ENCODE results near the gene TMPRSS5. TPM values are rescaled to one million over a fixed set of nuclear protein-coding genes. Genes with fewer than 3 reads are reported as not detected.
A peak's percentile ranks its signal among the peaks of the same experiment; 100 is the strongest.

TMPRSS5 gene
- total RNA-seq, 1 donor from 2014 or later = not detected

DNA sequence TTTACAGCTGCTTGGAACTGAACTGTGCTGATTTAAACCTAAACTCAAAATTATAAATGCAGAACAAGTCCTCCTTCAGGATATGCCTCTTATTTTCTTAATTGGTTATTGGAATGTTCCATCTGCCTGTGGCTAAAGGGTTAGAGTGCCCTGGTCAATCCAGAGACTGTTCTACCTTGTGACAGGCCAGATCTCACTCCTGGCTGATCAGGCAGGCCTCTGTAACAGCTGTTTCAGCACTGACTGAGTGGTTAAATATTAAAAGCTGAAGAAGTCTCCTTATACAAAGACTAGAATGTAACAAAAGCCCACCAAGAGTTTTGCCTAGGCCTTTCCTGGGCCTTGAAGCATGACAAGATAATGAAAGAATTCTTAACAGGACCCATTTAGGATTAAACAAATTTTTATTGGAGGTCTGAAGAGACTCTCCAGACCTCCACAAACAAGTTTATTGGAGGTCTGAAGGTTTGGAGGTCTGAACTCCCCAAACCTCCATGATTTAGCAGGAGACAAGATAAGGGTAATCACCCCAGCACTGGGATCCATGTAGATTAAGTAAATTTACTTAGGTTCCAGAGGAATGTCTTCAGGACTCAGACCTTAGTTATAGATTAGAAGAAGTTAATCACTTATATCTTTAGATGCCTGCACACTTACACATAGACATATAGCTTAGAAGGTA is 35.8 kb downstream of the TMPRSS5 start:
- peak; percentile 67 for DNase-seq (ENCODE audit: low spot score)

DNA sequence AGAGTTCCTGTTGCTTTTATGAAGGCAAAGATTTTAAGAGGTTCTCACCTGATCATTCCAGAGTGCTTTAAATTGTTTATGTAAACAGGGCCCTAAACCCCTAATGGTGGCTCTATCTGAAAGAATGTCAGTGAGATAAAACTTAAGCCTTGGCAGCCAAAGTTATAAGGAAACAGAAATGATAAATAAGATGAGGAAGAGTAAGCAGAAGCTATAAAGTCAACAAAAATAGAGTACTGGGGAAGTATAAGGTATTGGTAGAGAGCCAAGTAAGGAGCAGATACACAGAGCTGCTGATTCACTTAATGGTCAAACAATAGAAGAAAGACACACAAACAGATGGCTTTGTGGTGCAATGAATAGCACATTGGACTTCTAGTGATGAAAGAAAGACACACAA is 37.9 kb downstream of the TMPRSS5 start:
- DNase-seq (ENCODE audit: low spot score) = no peak

DNA sequence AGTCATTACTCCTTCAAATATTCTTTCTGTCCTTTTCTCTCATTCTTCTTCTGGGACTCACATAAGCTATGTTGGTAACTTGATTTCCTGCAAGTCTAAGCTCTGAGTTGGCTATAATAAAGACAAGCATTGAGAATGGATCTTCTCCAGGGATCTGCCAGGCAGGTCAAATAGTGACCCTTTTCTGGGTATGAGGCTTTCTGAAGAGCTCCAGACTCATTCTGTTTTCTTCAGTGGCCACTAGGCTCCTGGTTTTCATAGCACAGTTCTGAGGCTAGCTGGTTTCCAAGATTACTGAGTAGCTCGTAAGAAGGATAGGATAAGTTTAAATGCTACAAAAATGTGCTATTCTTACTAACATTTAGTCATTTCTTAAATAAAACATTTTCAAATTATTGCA is 38.3 kb downstream of the TMPRSS5 start:
- DNase-seq (ENCODE audit: low spot score) = no peak

DNA sequence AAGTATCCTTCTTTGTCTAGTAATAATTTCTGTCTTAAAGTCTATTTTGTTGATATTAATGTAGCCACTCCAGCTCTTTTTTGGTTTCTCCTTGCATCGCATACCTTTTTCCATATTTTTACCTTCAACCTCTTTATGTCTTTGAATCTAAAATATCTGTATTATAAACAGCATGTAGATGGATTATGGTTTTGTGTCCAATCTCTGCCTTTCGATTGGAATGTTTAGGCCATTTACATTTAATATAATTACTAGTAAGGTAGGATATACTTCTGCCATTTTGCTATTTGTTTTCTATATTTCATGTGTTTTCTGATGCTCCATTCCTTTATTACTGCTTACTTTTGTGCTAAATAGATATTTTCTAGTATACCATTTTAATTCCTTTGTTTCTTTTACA is 39.5 kb downstream of the TMPRSS5 start:
- DNase-seq (ENCODE audit: low spot score) = no peak

DNA sequence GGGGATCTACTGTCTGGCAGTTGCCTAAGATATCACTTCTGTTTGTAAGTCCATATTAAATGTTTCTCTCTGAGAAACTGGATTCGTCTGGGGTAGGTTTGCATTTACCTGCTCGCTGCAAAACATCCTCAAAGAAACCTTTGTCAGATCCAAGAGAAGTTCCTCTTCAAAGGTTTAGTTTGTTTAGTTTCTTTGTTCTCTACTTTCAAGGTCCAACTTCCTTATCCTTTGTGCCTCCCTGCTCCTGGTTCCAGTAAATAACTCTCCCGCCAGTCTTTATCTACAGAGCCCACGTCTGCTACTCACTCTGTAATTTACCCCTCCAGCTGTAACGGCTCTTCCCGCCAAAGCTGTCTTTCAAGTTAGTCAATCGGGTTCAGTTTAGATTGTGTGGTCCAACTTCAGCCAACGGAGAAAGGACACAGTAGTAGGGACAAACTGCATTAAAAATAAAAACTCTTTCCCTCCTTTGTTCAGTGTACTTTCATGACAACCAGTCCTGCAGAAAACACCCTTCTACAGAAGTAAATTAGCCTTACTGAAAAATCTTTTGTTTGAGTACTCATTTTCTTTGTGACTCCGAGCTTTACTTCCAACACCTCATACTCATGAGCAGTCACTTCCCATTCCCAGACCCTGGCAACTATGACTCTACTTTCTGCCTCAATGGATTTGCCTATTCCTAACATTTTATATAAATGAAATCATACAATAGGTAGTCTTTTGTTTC is 41.0 kb downstream of the TMPRSS5 start:
- DNase-seq (ENCODE audit: low spot score) = no peak

DNA sequence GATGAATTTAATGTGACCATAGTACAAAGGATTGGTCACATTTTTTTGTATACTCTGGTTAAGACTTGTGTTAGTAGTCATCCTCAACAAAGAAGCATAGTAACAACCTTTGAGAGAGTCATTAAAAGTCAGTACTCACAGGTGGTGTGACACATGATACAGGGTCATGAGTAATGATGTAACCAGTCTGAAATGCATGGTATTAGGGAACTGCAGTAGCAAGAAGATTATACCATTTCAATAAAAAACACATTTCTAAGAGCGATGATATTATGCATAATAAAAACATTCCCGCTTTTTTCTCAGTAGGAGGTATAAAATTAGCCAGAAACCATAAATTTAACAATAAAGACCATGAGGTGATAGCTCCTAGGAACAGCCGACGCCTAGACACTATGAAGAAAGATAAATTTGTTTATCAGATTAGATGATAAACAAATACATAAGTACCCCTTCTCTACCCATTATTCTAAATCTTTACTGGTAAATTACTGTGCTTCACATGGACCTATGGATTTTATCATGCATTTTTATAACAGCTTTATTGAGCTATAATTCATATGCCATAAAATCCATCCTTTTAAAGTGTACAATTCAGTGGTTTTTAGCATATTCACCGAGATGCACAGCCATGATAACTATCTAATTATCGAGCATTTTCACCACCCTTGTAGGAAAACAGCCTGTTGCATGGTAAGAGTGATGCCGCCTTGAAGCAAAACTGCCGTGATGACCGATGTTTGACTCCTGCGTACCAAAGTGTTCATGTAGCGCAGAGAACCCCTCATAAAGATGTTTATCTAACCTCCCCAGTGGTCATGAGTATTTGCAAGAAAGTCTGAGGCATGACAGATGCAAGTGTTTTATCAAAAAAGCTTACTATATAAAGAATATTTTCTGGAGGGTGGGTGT is 41.8 kb downstream of the TMPRSS5 start:
- peak; percentile 84 for DNase-seq (ENCODE audit: low spot score)

DNA sequence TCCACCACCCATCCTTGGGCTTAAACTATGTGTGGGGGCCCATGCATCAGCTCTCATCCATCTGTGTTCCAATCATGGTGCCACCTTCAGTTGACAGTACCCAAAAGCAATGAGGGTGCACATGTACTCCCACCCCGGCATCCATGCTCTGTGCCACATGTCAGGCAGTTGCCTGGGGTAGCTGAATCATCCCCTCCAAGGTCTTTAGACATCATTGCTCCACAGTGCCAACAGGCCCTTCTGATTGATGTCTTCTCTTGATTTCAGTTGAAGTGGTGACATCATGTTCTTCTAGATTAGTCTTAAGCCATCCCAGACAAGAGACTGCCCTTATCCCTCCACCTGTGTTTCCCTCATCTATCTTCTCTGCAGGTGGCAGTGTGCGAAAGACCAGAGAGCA is 42.5 kb downstream of the TMPRSS5 start:
- no peak for DNase-seq (ENCODE audit: low spot score)

DNA sequence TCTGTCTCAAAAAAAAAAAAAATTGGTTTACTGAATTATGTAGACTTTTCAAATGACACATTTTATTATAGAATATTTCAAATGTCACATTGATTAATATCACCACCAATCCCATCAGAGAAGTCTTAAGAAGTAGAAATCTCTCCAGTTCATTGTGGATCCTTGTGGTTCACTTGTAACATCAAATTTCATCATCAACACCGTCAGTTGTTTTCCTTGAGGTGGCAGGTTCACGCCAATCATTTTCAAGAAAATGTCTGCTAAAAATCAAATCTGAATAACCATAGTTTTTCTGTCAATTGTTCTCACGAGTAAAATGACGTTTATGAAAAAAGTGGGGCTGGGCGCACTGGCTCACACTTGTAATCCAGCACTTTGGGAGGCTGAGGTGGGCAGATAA is 50.3 kb downstream of the TMPRSS5 start:
- DNase-seq (ENCODE audit: low spot score) = no peak

DNA sequence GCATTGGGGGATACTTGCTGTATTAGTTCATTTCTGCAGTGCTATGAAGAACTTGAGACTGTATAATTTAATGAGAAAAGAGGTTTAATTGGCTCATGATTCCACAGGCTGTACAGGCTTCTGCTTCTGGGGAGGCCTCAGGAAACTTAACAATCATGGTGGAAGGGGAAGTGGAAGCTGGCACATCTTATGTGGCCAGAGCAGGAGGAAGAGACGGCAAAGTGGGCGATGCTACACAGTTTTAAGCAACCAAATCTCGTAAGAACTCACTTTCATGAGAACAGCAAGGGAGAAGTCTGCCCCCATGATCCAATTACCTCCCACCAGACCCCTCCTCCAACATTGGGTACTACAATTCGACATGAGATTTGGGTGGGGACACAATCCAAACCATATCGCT is 55.1 kb downstream of the TMPRSS5 start:
- no peak for DNase-seq (ENCODE audit: low spot score)

DNA sequence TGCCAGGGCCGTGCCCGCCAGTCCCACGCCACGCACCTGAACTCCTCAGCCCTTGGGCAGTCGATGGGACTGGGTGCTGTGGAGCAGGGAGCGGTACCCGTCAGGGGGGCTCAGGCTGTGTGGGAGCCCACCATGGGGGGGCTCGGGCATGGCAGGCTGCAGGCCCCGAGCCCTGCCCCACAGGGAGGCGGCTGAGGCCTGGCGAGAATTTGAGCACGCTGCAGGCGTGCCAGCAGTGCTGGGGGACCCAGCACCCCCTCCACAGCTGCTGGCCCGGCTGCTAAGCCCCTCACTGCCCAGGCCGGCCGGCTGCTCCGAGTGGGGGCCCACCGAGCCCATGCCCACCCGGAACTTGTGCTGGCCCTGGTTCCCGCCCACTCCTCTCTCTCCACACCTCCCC is 56.8 kb downstream of the TMPRSS5 start:
- DNase-seq (ENCODE audit: low spot score) = no peak

DNA sequence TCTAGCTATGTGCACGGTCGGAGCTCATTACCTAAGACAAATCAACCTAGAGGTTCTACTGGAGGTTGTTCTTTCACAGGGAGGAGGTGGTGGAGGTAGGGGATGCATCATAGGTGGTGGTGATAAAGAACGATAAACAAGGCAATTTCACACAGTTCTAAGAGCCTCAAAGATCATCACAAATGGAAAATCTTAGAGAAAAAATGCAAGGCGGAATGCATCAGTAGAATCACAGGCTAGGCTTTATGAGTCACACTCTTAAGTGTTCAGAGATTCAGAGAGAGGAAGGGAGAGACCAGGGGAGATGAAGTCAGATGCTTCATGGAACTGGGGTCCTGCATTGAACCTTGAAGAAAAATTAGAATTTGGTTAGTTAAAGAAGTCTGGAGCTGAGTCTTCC is 58.3 kb downstream of the TMPRSS5 start:
- peak; percentile 73 for DNase-seq (ENCODE audit: low spot score)

DNA sequence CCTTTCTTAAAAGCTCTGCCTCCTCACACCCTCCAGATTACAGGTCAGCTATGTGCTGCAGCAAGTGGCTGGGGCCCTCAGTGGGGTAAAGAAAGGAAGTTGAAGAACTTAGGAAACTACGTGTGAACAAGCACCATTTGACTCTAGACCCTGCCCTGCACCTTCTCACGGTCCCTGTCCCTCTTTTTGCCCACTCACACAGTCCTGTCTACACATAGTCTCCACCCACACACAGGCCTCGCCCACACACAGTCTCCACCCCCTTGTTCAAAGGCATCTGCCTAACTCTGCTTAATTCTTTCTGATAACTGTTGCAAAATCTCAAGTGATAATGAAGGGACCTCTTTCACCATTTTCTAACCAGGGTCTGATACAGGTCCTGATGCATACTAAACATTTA is 59.0 kb downstream of the TMPRSS5 start:
- no peak for DNase-seq (ENCODE audit: low spot score)

DNA sequence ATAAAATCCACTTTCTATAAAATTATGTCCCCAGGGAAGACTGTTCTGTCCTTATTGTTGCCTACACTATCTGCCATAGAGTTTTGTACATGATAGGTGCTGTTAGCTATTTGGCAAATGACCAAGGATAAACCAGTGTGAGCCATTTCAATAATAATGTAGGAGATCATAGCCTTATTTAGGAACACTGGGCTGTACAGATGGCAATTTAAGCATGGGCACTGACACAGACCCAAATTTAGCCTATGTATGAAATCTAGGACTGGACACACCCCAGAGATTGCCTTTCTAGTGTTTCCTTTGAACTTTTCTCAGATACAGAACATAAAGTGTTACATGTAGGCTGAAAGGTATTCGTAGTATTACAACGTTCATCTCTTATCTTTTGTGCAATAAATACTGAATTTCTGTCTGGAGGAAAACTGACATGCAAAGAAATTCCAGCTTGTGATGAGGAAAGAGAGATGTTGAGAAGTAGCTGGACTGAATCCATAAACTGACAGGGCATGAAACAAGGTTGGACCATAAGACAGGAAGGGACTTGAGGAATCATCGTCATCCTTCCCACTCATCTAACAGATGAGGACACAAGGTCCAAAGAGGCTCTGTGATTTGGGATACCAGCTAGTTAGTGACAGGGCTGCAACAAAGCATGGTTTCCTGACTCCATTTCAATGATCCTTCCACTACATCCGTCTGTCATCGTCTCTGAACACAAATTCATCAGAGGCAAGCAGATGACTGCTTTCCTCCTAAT is 60.3 kb downstream of the TMPRSS5 start:
- DNase-seq (ENCODE audit: low spot score) = peak; percentile 66

DNA sequence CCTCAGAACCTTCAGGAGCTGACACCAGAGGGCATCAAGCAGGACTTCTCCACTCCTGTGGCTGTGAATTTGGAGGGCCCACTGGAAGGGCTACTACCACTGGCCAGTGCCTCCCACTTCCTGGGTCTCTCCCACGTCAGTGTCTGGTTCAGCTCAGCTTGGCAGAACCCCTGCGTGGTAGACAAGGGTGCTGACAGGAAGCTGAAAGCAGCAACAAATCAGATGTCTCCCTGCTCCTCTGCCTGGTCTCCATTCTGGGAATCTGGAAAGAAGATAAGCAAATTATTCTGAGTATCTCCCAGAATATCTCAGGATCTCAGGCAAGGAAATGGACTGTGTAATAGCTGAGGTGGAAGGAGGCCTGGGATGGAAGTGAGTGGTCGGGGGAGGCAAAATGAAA is 61.5 kb downstream of the TMPRSS5 start:
- DNase-seq (ENCODE audit: low spot score) = peak; percentile 48

DNA sequence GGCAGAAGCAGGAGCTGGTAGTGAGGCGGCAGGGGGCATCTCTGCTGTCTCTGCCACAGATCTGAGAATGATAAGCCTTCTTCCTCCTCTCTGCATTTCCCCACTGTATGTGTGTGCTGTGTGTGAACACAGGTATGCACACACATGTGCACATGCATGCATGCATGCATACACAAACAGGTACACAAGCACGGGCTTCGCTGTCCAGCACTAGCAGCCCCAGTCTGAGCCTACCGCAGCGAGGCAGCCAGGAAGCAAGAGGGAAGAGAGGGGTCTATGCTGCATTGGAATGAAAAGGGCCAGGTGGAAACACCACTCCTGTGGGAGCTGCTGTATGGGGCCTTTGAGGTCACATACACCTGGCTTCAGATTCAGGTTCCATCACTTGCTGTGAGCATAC is 62.4 kb downstream of the TMPRSS5 start:
- DNase-seq (ENCODE audit: low spot score) = no peak

DNA sequence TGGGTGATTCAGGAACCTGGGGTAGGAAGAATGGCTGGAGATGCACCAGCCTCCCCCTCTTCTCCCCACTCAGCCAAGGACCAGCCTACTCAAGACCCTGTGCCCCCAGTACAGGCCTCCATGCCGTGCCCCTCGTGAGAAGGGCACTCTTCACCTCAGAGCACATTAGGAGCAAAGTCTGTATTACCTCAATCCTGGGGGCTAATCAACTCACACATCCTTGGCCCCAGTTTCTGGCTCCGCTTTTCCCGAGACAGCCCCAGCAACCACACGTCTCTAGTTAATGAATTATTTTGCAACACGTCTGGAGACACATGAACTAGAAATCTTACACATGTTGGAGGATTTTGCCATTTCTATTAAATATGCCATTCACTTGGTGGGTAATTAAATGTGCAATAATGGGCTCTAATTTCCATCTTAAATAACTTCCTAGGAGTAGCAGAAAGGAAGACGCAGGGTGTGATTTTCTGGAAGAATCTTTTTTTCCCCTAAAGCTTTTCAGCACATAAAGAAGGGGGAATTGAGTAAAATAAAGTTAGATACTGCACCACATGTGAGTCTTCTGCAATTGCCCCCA is 63.0 kb downstream of the TMPRSS5 start:
- no peak for DNase-seq (ENCODE audit: low spot score)

DNA sequence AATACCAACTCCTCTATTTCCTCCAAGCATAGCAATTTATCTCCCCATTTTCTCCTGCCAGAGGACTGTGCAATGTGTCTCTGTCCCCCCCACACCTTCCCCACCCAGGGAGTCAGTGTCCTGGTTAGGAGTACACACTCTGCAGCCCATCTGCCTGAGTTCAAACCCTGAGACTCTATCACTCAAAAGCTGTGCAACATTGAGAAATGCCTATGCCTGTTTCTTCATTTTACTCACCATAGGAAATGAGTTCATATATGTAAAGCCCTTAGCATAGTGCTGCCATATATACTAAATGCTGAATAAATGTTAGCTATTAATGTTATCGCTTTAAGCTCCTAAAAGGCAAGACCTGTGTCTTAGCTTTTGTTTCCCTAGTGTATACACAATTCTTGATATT is 64.0 kb downstream of the TMPRSS5 start:
- no peak for DNase-seq (ENCODE audit: low spot score)

DNA sequence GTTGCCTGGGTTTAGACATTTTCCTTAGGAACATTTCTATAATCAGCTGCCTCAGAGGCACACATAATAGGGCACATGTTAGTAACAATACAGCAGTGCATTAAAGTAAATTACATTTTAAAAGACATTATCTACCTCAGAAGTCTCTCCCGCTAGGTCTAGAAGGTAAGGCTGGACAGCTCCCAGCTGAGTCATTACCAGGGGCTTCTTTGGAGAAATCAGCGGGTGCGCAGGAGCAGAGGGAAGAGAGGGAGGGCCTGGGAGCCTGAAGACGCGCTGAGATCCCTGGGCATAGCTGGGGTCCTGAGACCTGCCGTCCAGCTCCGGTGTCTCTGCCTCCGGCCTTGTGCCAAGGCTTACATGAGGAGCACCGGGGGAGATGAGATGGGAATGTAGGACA is 67.7 kb downstream of the TMPRSS5 start:
- no peak for DNase-seq (ENCODE audit: low spot score)

DNA sequence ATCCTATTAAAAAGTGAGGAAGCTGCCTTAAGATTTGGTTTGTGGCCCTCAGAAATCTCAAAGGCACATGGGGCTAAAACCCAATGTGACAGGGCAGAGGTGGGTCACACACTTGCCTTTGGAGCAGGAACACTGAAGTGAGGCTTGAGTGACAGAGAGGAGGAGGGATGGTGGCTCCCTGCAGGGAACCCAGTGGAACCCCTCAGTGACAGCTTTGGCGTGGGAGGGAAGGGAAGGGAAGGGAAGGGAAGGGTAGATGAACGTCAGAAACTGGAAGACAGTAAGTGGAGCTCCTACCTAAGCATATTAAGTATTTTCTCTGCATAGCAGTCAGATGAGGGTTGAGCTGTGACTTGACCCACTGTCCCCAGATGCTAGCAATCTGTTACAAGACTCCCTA is 68.5 kb downstream of the TMPRSS5 start:
- DNase-seq (ENCODE audit: low spot score) = no peak

Data from umbilical cord (tissue), 2 donors.